ENCODE results near the gene ZNRF1.

ZNRF1 gene

GRCh38 chr16:75060723-75061122 lies 61.9 kb downstream of the ZNRF1 start:
- DNase-seq (ENCODE audit: insufficient read length, low spot score) = no peak
- no peak for TF ChIP-seq CTCF (IDR thresholded peaks at IDR 0.05; ENCODE audit: insufficient read depth, missing control alignments)
- FAIRE-seq = no peak

- FAIRE-seq (no peak), DNase-seq (ENCODE audit: insufficient read length, low spot score) (no peak)
- no peak for TF ChIP-seq CTCF (IDR thresholded peaks at IDR 0.05; ENCODE audit: insufficient read depth, missing control alignments)
These were observed 62.8 kb downstream of the ZNRF1 start for GRCh38 chr16:75061669-75062068.

GRCh38 chr16:75062135-75062975 lies 63.5 kb downstream of the ZNRF1 start:
- FAIRE-seq = no peak
- no peak for DNase-seq (ENCODE audit: insufficient read length, low spot score)

GRCh38 chr16:75062976-75063346 lies 64.1 kb downstream of the ZNRF1 start:
- FAIRE-seq (no peak), DNase-seq (ENCODE audit: insufficient read length, low spot score) (no peak)
- no peak for TF ChIP-seq CTCF (IDR thresholded peaks at IDR 0.05; ENCODE audit: insufficient read depth, missing control alignments)

More at GRCh38 chr16:75062135-75062975, 63.5 kb downstream of the ZNRF1 start:
- no peak for TF ChIP-seq CTCF (IDR thresholded peaks at IDR 0.05; ENCODE audit: insufficient read depth, missing control alignments)

- TF ChIP-seq CTCF (IDR thresholded peaks at IDR 0.05; ENCODE audit: insufficient read depth, missing control alignments) = no peak
- DNase-seq (ENCODE audit: insufficient read length, low spot score) = no peak
- FAIRE-seq = no peak
These were observed 64.8 kb downstream of the ZNRF1 start for GRCh38 chr16:75063549-75064088.

- FAIRE-seq = no peak
These were observed 65.8 kb downstream of the ZNRF1 start for GRCh38 chr16:75064403-75065148.

More at GRCh38 chr16:75064403-75065148, 65.8 kb downstream of the ZNRF1 start:
- no peak for DNase-seq (ENCODE audit: insufficient read length, low spot score)
- no peak for TF ChIP-seq CTCF (IDR thresholded peaks at IDR 0.05; ENCODE audit: insufficient read depth, missing control alignments)
